Left colon (tissue), 2 donors: ENCODE measurements around the gene MGAT2. TPM values are rescaled to one million over a fixed set of nuclear protein-coding genes. Genes with fewer than 3 reads are reported as not detected.
A peak's percentile ranks its signal among the peaks of the same experiment; 100 is the strongest.
"Not testable (repeated sequence)": the region's sequence is repeated elsewhere in the genome, so short reads cannot be mapped to it uniquely, and the experiment has no call there.

ENCODE experiments used
- ATAC-seq: fragments of 200-7000 bp; cut with Tn5 transposase; one replicate; pipeline ENCODE4 v1.9.1; 2020; ENCODE audit warnings: mild to moderate bottlenecking, moderate library complexity
- DNase-seq, 2 donors: peaks; one replicate each; pipeline ENCODE4 v3.0.0-alpha.2; 2020
- intact Hi-C, 2 donors: fragments of 100-400 bp; cut with DNase I in 1 of 2; cut with micrococcal nuclease in 1 of 2; formaldehyde crosslinking; loops; one replicate each; pipeline versions ENCODE4 v1.11.2 to v1.14.0; 2022; cut with DNase I, micrococcal nuclease
- long read RNA-seq: library from polyadenylated mRNA; unstranded; transcript quantifications from one replicate; pipeline ENCODE4 v2.0.0, GENCODE V29; 2021
- total RNA-seq, 2 donors: library from RNA; stranded (reverse); fragmentation: NEBNext Ultra II Directional; extraction: Animal tissue kit (Norgen Biotek cat#: 25700); gene quantifications; one replicate each; pipeline ENCODE4 v1.2.1, GENCODE V29; 2021
- donor health status: DM: no; HTN: no; CAD: no.
- donor health status: DM: yes; HTN: yes; CAD: no.

Gene MGAT2
- 10 to 100 TPM; 50.5 to 70.4 TPM for total RNA-seq
- long read RNA-seq, transcript MGAT2-201 (1 exons, 2,687 nt): major isoform, 98 of 99 reads
- long read RNA-seq, partial matches to known transcripts: 0 of 99 reads
- long read RNA-seq, other reads (novel, unspliced or antisense): 1 of 99 reads

DNA sequence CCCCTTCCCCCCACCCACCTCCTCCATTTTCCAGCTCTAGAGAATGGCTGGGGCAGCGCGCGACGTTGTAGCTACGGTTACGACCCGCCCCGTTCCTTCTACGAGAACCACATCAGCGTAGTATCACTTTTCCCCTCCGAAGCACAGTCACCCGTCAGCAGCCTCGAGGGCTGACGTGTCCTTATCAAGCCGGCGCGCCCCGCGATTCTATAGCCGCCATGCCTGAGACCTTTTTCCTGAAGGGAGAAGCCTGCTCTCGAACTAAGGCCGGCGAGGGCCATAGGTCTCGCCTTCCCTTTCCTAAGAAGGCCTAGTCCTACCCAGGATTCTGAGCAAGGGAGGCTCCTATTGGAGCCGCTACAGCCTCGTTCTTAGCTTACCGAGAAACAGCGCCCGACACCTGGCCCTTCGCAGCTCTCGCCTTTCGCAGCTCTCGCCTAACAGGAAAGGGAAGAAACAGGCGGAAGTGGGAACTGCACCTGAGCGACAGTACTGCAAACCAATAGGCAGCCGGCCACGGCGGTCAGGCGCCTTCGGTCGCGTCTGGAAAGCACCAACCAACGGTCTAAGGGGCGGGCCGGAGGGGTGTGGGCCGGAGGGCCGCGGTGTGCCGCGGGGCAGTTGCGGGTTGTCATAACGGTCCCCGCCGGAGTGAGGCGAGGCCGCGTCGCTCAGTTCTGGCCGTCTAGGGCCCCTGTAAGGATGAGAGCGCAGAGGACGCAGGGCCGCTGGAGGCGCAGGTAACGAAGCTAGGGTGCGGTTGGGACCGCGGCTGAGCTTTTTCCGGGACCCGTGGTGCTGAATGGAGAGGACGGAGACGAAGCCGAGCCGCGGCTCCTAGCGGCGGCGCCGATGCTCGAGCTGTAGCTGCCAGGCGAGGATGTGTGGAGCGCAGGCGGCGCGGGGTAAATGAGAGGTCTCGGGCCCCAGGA, at the start of gene MGAT2, which contains the start of gene RPL36AL:
Gene MGAT2 (plus strand): TSS at position 618 of the 932 bp plus-strand sequence. CDS start 470 bp downstream, outside the sequence.
Gene RPL36AL (minus strand): TSS at position 445 of the 932 bp plus-strand sequence. CDS start 1,522 bp downstream, outside the sequence.
- intact Hi-C loops: no loop called here
- ATAC-seq (peak; percentile 91), DNase-seq (peak; percentile 97 to 99)

DNA sequence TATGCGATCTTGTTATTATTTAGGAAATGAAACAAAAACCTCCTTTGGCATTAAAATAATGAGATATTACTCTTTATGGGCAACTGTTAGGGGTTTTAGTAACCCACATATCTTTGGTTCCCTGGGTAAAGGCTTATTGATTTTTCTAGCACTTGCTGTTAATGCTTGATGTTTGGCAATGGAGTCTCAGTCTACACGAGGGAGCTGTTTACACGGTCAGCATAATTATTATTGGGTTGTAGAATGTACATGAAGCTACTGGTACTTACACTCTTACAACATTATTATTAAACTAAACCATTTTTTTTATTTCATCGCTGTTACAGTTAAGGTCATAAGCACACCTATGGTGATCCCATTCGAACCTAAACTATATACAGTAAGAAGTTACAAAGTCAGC, 46.6 kb upstream of the MGAT2 start:
- ATAC-seq (no peak), DNase-seq (no peak)
- intact Hi-C loops: no loop called here

DNA sequence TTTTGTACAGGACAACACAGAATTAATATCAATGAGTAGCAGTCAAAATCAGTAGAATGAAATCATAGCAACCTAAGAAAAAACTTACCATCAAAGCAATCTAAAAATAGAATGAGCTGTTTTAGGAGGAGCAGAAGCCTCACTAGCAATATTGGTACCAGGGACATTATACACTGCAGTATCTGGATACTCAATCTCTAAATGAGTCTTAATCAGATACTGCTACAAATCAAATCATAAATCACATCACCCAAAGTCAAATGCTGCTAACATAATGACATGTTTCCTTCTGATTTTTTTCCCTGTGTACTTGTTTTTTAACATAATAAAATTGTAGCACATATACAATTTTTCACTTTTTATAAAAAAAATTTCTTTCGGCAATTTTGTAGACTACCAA, 42.5 kb upstream of the MGAT2 start:
- ATAC-seq (no peak), DNase-seq (no peak)
- intact Hi-C loops: no loop called here

DNA sequence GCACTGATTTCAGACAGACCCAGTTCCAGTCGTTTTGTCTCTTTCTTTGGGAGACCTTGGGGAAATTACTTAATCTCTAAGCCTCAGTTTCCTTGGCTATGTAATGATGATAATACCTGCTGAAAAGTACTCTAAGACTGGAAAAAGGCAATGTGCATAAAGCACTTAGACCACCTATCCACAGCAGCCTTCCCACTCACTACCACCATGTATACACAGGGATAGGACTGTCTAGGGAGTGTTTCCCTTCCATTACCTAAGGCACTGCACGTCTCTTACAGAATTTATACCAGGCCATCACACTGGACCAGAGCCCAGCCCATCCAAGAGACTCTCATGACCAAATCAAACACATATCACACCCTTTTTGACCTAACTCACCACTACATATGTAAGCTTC, 40.8 kb upstream of the MGAT2 start:
- DNase-seq: no peak

DNA sequence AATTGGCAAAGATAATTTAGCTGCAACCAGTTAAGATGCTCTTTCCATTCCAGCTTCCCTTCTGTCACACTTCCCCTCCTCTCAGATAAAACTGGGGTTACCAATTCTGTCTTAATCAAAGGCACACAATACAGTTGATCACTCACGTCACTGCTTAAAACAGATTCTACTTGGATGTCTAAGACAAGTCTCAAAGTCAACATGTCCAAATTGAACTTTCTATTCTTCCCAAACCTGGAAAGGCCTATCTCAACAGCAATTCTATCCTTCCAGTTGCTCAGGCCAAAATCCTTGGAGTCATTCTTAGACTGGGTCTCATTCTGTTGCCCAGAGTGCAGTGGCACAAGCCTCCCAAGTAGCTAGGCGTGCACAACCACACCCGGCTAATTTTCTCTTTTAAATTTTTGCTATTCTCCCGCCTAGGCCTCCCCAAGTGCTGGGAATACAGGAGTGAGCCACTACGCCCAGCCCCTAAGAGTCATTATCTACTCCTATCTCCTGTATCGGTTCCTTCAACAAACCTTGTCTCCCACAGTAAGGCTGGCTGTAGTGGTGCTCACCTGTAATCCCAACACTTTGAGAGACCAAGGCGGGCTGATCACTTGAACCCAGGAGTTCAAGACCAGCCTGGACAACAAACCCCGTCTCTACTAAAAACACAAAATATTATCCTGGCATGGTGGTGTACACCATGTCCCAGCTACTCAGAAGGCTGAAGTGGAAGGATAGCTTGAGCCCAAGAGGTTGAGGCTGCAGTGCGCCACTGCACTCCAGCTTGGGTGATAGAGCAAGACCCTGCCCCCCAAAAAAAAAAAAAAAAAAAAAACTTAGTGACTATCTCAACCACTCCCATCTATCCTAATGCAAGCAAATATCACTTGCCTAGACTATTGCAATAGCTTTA, 39.1 kb upstream of the MGAT2 start:
- ATAC-seq: no peak
- intact Hi-C loops: no loop called here
- DNase-seq: no peak

More for the DNA sequence above, 40.8 kb upstream of the MGAT2 start:
- ATAC-seq: no peak
- intact Hi-C loops: no loop called here

GRCh38 chr14:49582113-49582977, 38.3 kb upstream of the MGAT2 start:
- intact Hi-C loops: no loop called here
- DNase-seq (no peak), ATAC-seq (no peak)

- DNase-seq (no peak), ATAC-seq (no peak)
- intact Hi-C loops: no loop called here
Observed at GRCh38 chr14:49583629-49584028, 37.0 kb upstream of the MGAT2 start.

GRCh38 chr14:49584058-49584457, 36.5 kb upstream of the MGAT2 start:
- intact Hi-C loops: no loop called here
- DNase-seq: peak in 1 of 2 donors; percentile 16
- no peak for ATAC-seq

GRCh38 chr14:49584981-49585640, 35.5 kb upstream of the MGAT2 start:
- intact Hi-C loops, ATAC-seq: not testable (repeated sequence)
- DNase-seq: peak in 1 of 2 donors; percentile 23

GRCh38 chr14:49585803-49586672, 34.6 kb upstream of the MGAT2 start, which contains the start of gene RPS29:
RPS29 (minus strand) TSS chr14:49586380; CDS start chr14:49586346, 34 bp downstream.
- peak; percentile 91 for ATAC-seq
- intact Hi-C loops: no loop called here
- DNase-seq: peak; percentile 97 to 98

GRCh38 chr14:49586673-49587460, 33.7 kb upstream of the MGAT2 start:
- peak in 1 of 2 donors; percentile 41 for DNase-seq
- peak; percentile 39 for ATAC-seq
- intact Hi-C loops: no loop called here

DNA sequence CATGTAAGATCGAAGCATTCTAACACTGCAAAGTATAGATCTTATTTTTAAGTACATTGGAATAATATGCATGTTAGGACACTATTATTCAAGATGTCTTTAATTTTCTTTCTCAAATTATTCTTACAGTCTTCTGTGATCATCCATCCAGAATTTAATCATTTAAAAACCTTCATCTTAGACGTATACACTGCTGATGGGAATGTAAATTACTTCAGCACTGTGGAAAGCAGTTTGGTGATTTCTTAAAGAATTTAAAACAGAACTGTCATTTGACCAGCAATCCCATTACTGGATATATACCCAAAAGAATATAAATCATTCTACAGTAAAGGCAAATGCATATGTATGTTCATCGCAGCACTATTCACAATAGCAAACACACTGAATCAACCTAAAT, 31.2 kb upstream of the MGAT2 start:
- intact Hi-C loops: no loop called here
- ATAC-seq (no peak), DNase-seq (no peak)

- intact Hi-C loops: no loop called here
- no peak for DNase-seq
- no peak for ATAC-seq
Observed at GRCh38 chr14:49593016-49593415, 27.6 kb upstream of the MGAT2 start.

DNA sequence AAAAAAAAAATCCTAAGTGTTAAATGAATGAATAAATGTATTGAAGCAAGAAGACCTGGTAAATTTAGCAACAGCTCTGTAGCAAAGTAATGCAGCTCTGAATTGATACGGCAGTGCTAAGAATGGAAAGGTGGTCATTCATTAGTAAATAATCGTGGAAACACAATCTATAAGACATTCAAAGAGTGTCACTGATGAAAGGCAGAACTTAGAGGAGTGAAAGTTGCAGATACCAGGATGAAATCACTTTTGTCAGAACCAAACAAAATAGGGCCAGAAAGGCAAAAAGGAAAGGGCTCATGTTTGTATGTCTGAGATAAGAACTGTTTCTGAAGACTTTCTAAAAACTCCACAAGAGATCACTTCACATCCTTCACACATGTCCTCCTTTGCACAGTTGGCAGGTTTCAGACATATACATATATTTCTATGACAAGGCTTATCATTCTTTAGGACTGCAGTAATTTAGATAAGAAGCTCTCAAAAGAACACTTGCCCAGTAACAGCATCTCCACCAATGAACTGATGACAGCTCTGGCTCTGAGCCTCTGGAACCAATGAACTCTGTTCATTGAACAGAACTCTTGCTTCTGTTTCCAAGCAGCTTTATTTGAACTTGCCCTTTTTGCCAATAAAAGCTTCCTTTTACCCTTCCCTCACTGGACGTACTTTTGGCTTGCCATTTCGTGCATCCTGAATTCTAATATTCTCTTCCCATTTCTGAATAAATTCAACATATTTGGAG, 26.1 kb upstream of the MGAT2 start:
- peak; percentile 36 to 72 for DNase-seq
- intact Hi-C loops: no loop called here
- ATAC-seq: peak; percentile 61

DNA sequence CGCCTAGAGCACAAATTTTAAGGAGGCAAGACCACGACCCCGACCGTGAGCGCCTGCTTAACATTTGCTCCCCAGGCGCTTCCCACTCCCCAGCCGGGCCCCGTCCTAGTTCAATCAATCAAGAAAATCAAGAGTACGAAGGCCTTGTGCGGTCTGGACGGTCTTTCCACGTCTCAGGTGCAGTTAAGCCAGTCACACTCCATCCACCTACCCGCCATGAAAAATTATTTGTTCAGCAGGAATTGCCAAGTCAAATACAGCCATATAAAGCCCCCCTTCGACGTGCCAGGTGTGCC, 22.5 kb upstream of the MGAT2 start:
- no peak for DNase-seq
- intact Hi-C loops: no loop called here
- peak; percentile 7 for ATAC-seq
